Right lobe of liver (tissue), 6 donors: ENCODE results near the gene HRAS. TPM values are rescaled to one million over a fixed set of nuclear protein-coding genes. Genes with fewer than 3 reads are reported as not detected.

ENCODE experiments used
- ATAC-seq, 4 donors: fragments of 200-7000 bp; cut with Tn5 transposase; one replicate each; pipeline ENCODE4 v1.9.1; 2020; ENCODE audit warnings: mild to moderate bottlenecking in 4 of 4, moderate library complexity in 4 of 4
- DNase-seq, 3 donors: peaks; one replicate each; pipeline ENCODE4 v3.0.0-alpha.2; 2020
- H3K27ac ChIP-seq, 3 donors: fragments of 200-600 bp; one replicate each; pipeline ENCODE4 v1.8.0; 2022
- H3K27me3 ChIP-seq, 2 donors: fragments of 200-600 bp; one replicate each; pipeline ENCODE4 v1.8.0; 2022
- H3K36me3 ChIP-seq, 4 donors: fragments of 200-600 bp; sonication (generic) in 1 of 4; one replicate each; pipeline versions ENCODE4 v1.5.1 to v1.8.0; 2017 to 2022; ENCODE audit warnings: control low read depth in 1 of 4
- H3K4me1 ChIP-seq, 4 donors: fragments of 200-600 bp; sonication (generic) in 1 of 4; one replicate each; pipeline versions ENCODE4 v1.5.1 to v1.8.0; 2017 to 2022; ENCODE audit warnings: control low read depth in 1 of 4
- H3K4me3 ChIP-seq, 3 donors: fragments of 200-600 bp; one replicate each; pipeline ENCODE4 v1.8.0; 2022
- H3K9me3 ChIP-seq, 4 donors: fragments of 200-600 bp; sonication (generic) in 1 of 4; one replicate each; pipeline versions ENCODE4 v1.5.1 to v1.8.0; 2017 to 2022; ENCODE audit warnings: control low read depth in 1 of 4
- CTCF ChIP-seq, 4 donors: fragments of 200-600 bp in 3 of 4; fragments of 450-650 bp in 1 of 4; IDR thresholded peaks; one replicate each; pipeline versions ENCODE4 v1.5.1 to v1.8.0; 2016 to 2022; ENCODE audit warnings: antibody characterized with exemption in 4 of 4, mild to moderate bottlenecking in 2 of 4
- POLR2A ChIP-seq: fragments of 450-650 bp; IDR thresholded peaks from one replicate; pipeline ENCODE4 v1.6.1; 2017; ENCODE audit warnings: antibody characterized with exemption, mild to moderate bottlenecking
- WGBS: methylation state at CpG from one replicate; pipeline ENCODE4 v1.1.6; 2018; ENCODE audit warnings: low coverage, low lambda C conversion rate; ENCODE audit not compliant: insufficient coverage; ENCODE audit errors: missing lambda C conversion rate; 5-methylcytosine and 5-hydroxymethylcytosine counted together
- intact Hi-C, 2 donors: fragments of 100-400 bp; cut with DNase I; formaldehyde crosslinking; loops; one replicate each; pipeline versions ENCODE4 v1.11.2 to v1.14.1; 2022
- total RNA-seq, 6 experiments: library from RNA; depleted of rRNA in 2 of 6; stranded (reverse); fragments of >200 nt in 2 of 6; fragmentation: NEBNext Ultra II Directional in 3 of 6; extraction: Animal tissue kit (Norgen Biotek cat#: 25700) in 3 of 6; gene quantifications; one replicate each; pipeline versions ENCODE4 v1.1.0 to v1.2.4, GENCODE V29; 2016 to 2023
- donor health status: DM: no; HTN: yes; CAD: no.
- donor health status: DM: no; HTN: no; CAD: no.
- donor health status: DM: no; HTN: no; CAD: no.
- donor health status: DM: no; HTN: yes; CAD: no.
- donor health status: DM: no; HTN: yes; CAD: no.

Gene HRAS
- total RNA-seq, 6 experiments from 2014 or later, result 7.6 to 20.9 (median 14.8) TPM

GRCh38 chr11:550746-551085 is 15.3 kb upstream of the HRAS start:
- ATAC-seq, result no peak
- intact Hi-C loops, result loop anchor here in 1 of 2 donors (10.0 kb wide), 1 partner anchor 204 kb away; no protein-coding TSS in a partner anchor
- H3K27ac ChIP-seq, result no peak overlapping the region
- peaks cover 0 to 10% (median 0%) of the 10 kb centered on the region in 4 donors for H3K4me1 ChIP-seq
- no peak for TF ChIP-seq CTCF (IDR thresholded peaks at IDR 0.05)
- no peak for TF ChIP-seq POLR2A
- no peak overlapping the region for H3K4me3 ChIP-seq
- H3K27me3 ChIP-seq, result no peaks in the 10 kb centered on the region
- H3K36me3 ChIP-seq, result no peaks in the 10 kb centered on the region
- DNase-seq, result no peak
- no CpG with 5 or more reads among the region's 5 CpGs for WGBS
- no peaks in the 10 kb centered on the region for H3K9me3 ChIP-seq

DNA sequence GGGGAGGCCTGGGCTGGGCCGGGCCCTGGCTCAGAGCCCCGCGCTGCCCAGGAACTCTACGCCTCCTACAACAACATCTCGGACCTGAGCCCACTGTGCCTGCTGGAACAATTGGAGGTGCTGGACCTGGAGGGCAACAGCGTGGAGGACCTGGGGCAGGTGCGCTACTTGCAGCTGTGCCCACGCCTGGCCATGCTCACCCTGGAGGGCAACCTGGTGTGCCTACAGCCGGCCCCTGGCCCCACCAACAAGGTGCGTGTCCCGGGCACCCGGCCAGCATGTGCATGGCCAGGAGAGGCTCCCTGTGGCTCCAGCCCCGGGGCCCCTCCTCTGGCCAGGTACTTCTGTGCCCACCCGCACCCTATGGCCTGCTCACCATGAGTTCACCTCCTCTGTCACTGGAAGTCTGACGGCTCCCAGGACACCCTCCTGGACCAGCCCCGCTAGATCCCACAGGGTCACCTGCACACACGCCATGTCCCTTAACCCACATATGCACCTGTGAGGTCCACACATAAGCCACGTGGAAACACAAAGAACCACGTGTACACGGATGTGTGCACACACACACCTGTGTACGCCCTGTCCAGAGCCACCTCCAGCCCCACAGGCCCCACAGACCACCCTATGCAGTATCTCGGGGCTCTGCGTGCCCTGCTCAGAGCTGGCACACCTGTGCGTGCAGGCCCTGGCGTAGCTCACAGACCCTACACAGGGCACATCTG is 14.8 kb upstream of the HRAS start:
- no peak overlapping the region for H3K27ac ChIP-seq
- H3K27me3 ChIP-seq, result no peaks in the 10 kb centered on the region
- H3K4me3 ChIP-seq, result no peak overlapping the region
- peaks cover 0 to 7% (median 0%) of the 10 kb centered on the region in 4 donors for H3K4me1 ChIP-seq
- WGBS, result 81% methylated on average over 4 of the region's 25 CpGs
- no peaks in the 10 kb centered on the region for H3K36me3 ChIP-seq
- ATAC-seq (no peak), DNase-seq (no peak)
- intact Hi-C loops, result loop anchor here in 1 of 2 donors (10.0 kb wide), 1 partner anchor 205 kb away; no protein-coding TSS in a partner anchor
- TF ChIP-seq CTCF (IDR thresholded peaks at IDR 0.05) (no peak), POLR2A (no peak)
- no peaks in the 10 kb centered on the region for H3K9me3 ChIP-seq

GRCh38 chr11:548700-549603 is 13.6 kb upstream of the HRAS start:
- ATAC-seq (no peak), DNase-seq (no peak)
- no peak for TF ChIP-seq POLR2A
- no peak for TF ChIP-seq CTCF (IDR thresholded peaks at IDR 0.05)
- intact Hi-C loops, result no loop called here
- H3K27me3 ChIP-seq, result no peaks in the 10 kb centered on the region
- H3K27ac ChIP-seq, result no peak overlapping the region
- H3K4me3 ChIP-seq, result no peak overlapping the region
- H3K36me3 ChIP-seq, result no peaks in the 10 kb centered on the region
- no peaks in the 10 kb centered on the region for H3K9me3 ChIP-seq
- WGBS, result 89% methylated on average over 15 of the region's 32 CpGs
- H3K4me1 ChIP-seq, result no peaks in the 10 kb centered on the region

DNA sequence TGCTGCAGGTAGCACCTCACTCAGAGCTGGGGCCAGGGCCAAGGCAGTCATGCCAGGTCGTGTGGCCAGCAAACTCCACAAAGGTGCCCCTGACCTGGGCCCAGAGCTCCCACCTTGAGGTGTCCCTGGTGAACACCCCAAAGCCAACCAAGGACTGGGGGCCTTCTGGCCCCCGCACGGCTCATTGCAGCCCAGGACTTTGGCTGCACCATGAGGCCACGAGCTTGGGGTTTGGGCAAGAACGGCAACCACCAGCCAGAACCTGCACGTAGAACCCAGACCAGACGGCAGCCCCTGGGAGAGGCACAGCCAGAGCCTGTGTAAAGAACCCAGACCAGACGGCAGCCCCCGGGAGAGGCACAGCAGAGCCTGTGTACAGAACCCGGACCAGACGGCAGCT is 9.8 kb upstream of the HRAS start:
- H3K27me3 ChIP-seq, result no peaks in the 10 kb centered on the region
- no peaks in the 10 kb centered on the region for H3K4me1 ChIP-seq
- TF ChIP-seq CTCF (IDR thresholded peaks at IDR 0.05), result no peak
- no peak for TF ChIP-seq POLR2A
- ATAC-seq (no peak), DNase-seq (no peak)
- H3K9me3 ChIP-seq, result no peaks in the 10 kb centered on the region
- WGBS, result 85% methylated on average over 4 of the region's 11 CpGs
- no peak overlapping the region for H3K27ac ChIP-seq
- no peak overlapping the region for H3K4me3 ChIP-seq
- intact Hi-C loops, result no loop called here
- H3K36me3 ChIP-seq, result no peaks in the 10 kb centered on the region
